Subcutaneous preadipocyte (primary cell): ENCODE results near the gene DMRTC1B. TPM values are rescaled to one million over a fixed set of nuclear protein-coding genes. Genes with fewer than 3 reads are reported as not detected.

Experiments
- small RNA-seq: library from RNA; depleted of rRNA; stranded (forward); fragments of <200 nt; gene quantifications from one replicate; pipeline ENCODE3, GENCODE V24; 2012
- total RNA-seq: library from RNA; depleted of rRNA; stranded (reverse); fragments of >200 nt; gene quantifications from 2 replicates; pipeline ENCODE4 v1.2.3, GENCODE V29; 2012

The DMRTC1B gene, protein sequence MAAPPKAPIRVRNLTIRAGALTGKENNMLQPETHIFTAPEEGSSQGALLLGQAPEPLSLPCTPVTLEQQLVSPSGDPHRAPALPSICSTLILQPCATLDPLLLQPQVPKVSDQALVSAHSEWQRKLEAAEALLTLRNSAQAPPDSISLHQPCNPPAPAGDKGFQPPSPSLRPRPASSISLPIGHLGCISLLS
- total RNA-seq, result not detected in 2 replicates

DNA sequence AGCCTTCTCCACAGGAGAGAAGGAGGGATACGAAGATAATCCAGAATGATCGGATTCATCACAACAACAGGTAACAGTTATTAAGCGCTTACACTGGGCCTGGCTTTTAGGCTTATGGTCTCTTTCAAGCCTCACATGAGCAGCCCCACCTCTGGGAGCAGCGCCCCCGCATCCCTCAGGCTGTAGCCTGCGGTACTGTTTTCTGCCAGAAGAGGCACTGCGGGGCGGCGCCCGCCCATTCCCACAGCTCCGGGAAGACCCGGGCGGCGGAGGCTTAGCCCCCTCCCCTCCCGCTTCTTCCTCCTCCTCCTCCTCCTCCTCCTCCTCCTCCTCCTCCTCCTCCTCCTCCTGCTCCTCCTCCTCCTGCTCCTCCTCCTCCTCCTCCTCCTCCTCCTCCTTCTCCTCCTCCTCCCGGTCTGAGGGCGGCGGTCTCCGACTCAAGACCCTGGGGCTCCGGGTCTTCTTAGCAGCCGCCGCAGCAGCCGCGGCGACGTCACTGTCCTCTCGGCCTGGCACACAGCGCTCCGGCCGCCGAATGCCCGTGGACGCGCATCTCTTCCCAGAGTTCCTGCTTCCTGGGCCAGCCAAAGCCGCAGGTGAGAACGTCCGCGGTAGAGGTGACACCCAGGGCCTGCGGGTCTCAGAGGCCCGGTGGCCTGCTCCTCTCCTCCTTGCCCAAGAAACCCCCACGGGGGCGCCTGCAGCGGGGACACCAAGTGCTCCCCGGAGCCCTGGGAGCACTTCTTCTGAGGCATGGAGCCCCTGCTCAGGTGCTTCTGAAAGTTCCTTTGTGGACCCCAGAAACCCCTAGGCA is at the start of gene DMRTC1B:
Gene DMRTC1B, plus strand, starts transcription at position 238 of the 814 bp plus-strand sequence. CDS start 68,246 bp downstream, outside the sequence.

DNA sequence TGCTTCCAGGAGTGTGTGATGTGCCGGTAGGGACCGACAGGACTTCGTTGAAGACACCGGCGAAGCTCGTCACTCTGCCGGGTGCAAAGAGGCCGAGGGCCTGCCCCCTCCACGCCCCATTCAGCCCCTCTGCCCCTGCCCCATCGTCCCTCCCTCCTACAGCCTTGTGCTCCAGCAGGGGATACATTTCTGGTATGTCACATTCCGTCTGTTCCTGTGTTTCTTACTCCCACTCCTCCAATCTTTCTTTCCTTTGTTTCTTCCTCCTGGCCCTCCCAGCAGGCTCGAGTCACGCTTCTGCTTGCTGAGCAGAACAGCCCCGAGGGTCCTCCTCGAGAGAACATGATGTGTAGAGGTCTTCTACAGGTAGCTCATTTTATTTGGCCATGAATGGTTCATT is 5.9 kb downstream of the DMRTC1B start, which contains the start of gene FAM236B:
Gene FAM236B, minus strand, starts transcription at position 101 of the 400 bp plus-strand sequence. Its CDS starts 100 bp downstream, at position 1.

DNA sequence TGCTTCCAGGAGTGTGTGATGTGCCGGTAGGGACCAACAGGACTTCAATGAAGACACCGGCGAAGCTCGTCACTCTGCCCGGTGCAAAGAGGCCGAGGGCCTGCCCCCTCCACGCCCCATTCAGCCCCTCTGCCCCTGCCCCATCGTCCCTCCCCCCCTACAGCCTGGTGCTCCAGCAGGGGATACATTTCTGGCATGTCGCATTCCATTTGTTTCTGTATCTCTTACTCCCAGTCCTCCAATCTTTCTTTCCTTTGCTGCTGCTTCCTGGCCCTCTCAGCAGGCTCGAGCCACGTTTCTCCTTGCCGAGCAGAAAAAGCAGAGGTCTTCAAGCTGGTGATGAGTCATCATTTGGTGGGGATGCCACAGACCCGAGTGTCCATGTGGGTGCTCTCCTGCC is 31.4 kb downstream of the DMRTC1B start, which contains the start of gene FAM236D:
Gene FAM236D, minus strand, starts transcription at position 101 of the 400 bp plus-strand sequence. Its CDS starts 100 bp downstream, at position 1.

Small RNA genes lying within 50 kb of the gene (small RNA-seq; reads per million reads assigned to genes)
- gene RNU1-112P, result 1.1 reads per million, percentile 63 among the genes with 10 or more reads in this experiment

Other genes starting within 250 kb of the DMRTC1B start
- gene HDAC8, start 204.0 kb upstream of the DMRTC1B start, total RNA-seq, result 22.8 and 26.0 TPM in 2 replicates
- gene PHKA1, start 62.6 kb upstream of the DMRTC1B start, total RNA-seq, result 5.5 and 9.4 TPM in 2 replicates
- gene FAM236B, start 5.8 kb downstream of the DMRTC1B start, total RNA-seq, result not detected in 2 replicates
- gene FAM236D, start 31.3 kb downstream of the DMRTC1B start, total RNA-seq, result not detected in 2 replicates
- not detected in 2 replicates for gene FAM236C, start 135.7 kb downstream of the DMRTC1B start, total RNA-seq
- gene FAM236A, start 161.3 kb downstream of the DMRTC1B start, total RNA-seq, result not detected in 2 replicates
- not detected in 2 replicates for gene DMRTC1, start 166.9 kb downstream of the DMRTC1B start, total RNA-seq
- gene PABPC1L2B, start 226.0 kb downstream of the DMRTC1B start, total RNA-seq, result not detected in 2 replicates